Renal pelvis (tissue), 12 donors: ENCODE data around the gene C16orf46. TPM values are rescaled to one million over a fixed set of nuclear protein-coding genes. Genes with fewer than 3 reads are reported as not detected.
A peak's percentile ranks its signal among the peaks of the same experiment; 100 is the strongest.
"Not testable (repeated sequence)": the region's sequence is repeated elsewhere in the genome, so short reads cannot be mapped to it uniquely, and the experiment has no call there.

Experiments used
- DNase-seq: peaks from one replicate; pipeline ENCODE4 v3.0.0-alpha.2; 2013
- long read RNA-seq, 16 experiments: transcript quantifications; one replicate each; lab custom pipeline, GENCODE V29; 2026
- polyA plus RNA-seq, 3 donors: library from polyadenylated mRNA; unstranded; fragments of 120-200 nt; gene quantifications; one replicate each; pipeline ENCODE4 v1.2.1, GENCODE V29; 2013; ENCODE audit not compliant: insufficient read length in 3 of 3

Gene C16orf46, protein sequence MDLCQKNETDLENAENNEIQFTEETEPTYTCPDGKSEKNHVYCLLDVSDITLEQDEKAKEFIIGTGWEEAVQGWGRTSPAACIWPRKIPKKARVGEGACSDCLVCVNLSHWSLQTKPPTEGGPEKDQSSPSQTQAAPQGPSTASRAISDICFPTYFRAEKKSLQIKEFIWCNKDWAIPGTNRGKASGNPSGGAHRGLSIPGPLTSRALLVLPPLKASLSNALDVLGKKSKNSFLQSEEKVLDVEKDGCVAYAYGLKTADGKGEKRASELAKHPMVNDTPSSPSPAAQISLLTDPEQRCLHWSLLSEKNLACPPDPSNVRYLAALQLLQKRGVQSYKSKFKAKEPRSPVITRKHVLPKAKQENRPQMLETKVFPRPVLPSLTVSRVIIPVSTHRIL
- polyA plus RNA-seq = 1 to 10 TPM; 1.1 to 4.1 (median 1.5) TPM
- long read RNA-seq, donor 1 = 0 reads
- long read RNA-seq, donor 2 = 0 reads
- long read RNA-seq, donor 3, partial matches to known transcripts = 0 of 1 reads
- long read RNA-seq, donor 3, other reads (novel, unspliced or antisense) = 0 of 1 reads
- long read RNA-seq, donor 4, partial matches to known transcripts = 0 of 1 reads
- long read RNA-seq, donor 4, other reads (novel, unspliced or antisense) = 0 of 1 reads
- long read RNA-seq, donor 5 = 0 reads
- long read RNA-seq, donor 6, partial matches to known transcripts = 0 of 1 reads
- long read RNA-seq, donor 6, other reads (novel, unspliced or antisense) = 0 of 1 reads
- long read RNA-seq, donor 7, partial matches to known transcripts = 0 of 2 reads
- long read RNA-seq, donor 7, other reads (novel, unspliced or antisense) = 0 of 2 reads
- long read RNA-seq, donor 8, partial matches to known transcripts = 0 of 2 reads
- long read RNA-seq, donor 8, other reads (novel, unspliced or antisense) = 0 of 2 reads
- long read RNA-seq, donor 9 = 0 reads
- long read RNA-seq, donor 10 = 0 reads
- long read RNA-seq, donor 11 = 0 reads
- long read RNA-seq, donor 12, partial matches to known transcripts = 0 of 2 reads
- long read RNA-seq, donor 12, other reads (novel, unspliced or antisense) = 0 of 2 reads
- long read RNA-seq, donor 13 = 0 reads
- long read RNA-seq, donor 14 = 0 reads
- long read RNA-seq, donor 15 = 0 reads
- long read RNA-seq, donor 16, partial matches to known transcripts = 0 of 1 reads
- long read RNA-seq, donor 16, other reads (novel, unspliced or antisense) = 0 of 1 reads

DNA sequence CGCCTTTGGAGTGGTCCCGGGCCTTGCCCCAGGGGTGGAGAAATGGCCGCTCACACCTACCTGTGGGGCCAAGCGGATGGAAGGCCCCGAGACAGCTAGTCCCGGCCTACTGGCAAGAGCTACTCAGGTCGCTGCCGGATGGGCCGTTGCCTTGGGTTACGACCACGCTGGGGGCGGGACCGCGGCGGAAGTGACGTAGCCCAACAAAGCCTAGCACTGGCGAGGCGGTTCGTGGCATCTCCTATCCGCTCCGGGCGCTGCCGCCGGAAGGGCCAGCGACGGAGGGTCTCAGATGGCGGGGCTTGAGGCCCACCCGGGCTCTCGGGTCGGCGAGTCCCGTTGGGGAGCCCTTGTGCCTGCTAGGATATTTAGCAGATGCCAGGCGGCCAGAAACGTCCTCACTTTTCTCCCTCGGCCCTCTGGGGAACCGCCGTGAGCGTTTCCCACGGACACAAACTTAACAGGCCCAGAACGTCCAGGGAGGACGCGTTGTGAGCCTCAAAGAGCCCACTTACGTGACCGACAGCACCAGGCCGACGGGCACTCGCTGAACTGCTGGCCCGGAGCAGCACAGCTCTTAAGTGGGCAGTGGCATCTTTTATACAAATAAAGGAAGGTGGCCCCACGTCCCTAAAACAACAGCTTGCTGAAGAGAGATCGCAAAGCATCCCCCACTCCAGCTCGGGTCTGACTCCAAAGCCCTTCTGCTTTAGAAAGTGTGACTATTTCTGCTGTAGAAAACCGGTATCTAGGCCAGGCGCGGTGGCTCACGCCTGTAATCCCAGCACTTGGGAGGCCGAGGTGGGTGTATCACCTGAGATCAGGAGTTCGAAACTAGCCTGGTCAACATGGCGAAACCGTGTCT is at the start of gene C16orf46:
Gene C16orf46 (minus strand): TSS at position 163 of the 865 bp plus-strand sequence. CDS start 13,283 bp downstream, outside the sequence.
- peak; percentile 97 for DNase-seq

DNA sequence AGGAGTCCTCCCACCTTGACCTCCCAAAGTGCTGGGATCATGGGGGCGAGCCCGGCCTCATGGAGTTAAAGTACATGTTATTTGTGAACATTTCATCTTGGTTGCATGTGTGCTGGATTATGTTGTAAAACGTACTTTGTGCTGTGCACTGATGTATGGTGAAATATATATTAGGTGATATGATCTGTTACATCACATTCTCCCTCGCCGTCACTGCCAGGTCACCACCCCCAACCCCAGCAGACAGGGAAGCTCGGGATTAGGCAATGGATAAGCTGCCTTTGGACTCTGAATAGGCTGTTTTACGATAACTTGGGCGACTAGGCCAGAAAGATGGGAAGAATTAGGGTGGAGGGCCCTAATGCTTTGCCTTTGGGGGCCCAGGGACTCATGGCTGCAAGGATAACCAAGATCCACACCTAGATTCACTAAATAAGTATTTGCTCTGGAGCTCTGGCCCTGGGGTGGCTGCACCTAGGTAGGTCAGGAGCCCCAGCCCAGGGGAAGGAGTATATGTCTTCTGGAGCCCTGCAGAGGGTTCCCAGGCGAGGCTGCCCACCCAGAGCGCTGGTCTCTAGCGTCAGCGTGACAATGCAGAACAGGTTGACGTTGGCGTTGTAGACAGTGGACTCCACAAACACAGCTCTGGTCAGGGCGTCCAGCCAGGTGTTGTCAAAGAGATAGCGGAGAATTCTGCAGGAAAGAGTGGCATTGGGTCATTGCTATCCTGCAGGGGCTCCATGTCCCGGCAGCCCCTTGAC is 46.2 kb upstream of the C16orf46 start:
- DNase-seq = no peak

DNA sequence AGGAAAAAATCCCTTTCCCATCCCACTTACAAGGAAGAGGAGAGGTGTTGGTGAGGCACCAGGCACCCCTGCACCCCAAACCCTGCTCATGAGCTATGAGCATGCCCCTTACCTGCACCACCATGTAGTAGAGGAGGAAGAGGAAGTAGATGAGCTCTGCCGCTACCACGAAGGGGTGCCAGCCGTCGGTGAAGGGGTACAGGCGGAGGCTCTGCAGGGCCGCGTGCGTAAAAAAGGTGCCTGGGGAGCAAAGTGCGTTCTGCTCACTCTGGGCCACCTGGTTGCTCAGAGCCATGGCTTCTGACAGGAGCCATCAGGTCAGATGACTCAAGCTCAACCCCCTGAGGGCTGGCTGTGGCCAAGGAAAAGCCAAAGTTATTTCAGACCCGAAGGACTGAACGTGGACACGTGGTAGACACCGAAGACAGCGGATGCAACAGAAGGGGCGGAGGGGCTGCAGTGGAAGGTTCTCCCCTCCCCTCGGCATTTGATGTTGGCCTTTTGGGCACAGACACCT is 44.5 kb upstream of the C16orf46 start:
- no peak for DNase-seq

DNA sequence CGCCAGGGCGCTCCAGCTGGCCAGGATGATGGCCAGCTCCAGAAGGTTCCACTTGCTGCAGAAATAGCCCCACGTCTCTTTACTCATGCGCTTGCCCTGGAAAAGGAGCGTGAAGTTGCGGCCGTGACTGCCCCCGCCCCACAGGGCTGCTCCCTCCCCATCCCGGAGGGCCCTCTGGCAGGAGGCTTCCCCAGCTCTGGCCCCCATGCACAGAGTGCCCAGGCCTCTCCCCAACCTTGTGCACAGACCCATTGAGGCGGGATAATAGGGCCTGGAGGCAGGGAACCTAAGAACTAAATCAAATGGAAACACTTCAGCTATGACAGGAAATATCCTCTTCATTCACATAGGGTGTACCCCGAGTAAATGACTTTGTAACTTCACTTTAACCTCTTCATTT is 40.4 kb upstream of the C16orf46 start:
- no peak for DNase-seq

DNA sequence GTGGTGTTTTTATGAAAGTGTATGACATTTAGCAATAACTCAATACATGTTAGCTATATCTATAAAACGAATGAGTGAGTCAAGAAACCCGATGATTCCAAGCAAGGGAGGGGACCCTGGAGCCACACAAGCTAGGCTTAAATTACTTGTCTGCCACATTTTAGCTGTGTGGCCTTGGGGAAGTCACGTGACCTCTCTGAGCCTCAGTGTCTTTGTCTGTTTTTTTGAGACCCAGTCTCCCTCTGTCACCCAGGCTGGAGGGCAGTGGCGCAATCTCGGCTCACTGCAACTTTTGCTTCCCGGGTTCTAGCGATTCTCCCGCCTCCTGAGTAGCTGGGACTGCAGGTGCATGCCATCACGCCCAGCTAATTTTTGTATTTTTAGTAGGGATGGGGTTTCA is 39.2 kb upstream of the C16orf46 start:
- DNase-seq = no peak

DNA sequence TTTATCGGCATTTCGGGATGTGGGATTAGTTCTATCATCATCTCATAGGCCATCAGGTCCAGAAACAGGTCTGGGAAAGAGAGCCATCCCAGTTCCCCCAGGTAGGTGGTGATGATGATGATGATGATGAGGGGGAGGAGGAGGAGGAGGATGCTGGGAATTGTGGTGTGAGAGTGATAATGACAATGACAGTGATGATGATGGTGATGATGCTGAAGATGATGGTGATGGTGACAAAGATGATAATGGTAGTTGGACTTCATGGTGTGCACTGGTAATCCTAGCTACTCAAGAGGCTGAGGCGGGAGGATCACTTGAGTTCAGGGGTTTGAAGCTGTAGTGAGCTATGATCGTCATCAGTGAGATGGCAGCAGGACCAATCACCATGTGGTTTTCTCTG is 35.4 kb upstream of the C16orf46 start:
- DNase-seq = no peak

DNA sequence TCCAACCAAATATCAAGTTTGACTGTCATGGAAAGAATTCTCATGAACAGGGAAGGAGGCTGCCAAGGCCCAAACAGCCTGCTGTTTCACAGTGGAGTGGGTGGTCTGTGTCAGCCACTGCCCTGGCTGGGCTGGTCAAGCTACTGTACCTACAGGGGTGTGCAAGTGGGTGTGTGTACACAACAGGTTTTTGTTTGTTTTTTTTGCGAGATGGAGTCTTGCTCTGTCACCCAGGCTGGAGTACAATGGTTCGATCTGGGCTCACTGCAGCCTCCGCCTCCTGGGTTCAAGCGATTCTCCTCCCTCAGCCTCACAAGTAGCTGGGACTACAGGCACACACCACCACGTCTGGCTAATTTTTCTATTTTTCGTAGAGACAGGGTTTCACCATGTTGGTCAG is 32.2 kb upstream of the C16orf46 start:
- DNase-seq = not testable (repeated sequence)

DNA sequence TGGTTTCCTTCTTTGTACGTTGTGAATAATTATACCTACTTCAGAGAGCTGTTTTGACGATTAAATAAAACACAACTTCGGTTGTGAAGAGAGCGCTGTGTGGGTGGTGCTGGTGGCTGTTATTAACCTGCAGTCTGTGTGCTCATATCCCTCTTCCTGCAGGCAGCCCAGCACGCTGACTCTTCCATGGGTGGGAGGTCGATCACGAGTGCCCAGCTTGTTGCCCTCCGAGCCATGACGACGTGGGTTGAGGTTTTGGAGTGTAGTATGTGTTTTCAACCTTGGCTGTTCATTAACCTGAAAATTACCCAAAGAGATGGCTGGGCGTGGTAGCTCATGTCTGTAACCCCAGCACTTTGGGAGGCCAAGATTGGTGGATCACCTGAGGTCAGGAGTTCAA is 30.5 kb upstream of the C16orf46 start:
- DNase-seq = no peak

DNA sequence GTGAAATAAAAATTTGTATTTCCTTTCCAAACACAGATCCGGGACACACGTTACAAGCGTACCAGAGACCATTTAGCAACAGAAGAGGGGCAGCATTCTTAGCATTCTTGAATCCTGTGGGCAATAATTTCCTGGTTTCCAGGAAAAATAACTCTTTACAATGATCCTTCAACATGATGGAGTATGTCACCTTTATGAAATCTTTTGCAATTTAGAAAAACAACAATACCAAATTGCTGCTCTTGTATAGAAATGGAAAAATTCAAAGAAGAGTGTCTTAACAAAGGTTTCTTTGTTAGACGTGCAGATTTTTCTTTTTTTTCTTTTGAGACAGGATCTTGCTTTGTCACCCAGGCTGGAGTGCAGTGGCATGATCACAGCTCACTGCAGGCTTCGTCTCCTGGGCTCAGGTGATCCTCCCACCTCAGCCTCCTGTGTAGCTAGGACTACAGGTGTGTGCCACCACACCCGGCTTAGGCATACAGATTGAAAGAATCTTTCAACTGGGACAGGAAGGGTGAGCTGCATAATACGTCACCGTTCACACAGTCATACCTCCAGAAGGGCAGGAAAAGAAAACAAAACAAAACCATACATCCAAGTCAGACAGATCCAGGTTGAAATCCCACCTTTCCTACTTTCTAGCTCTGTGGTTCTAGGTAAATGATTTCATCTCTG is 29.9 kb upstream of the C16orf46 start:
- DNase-seq = no peak

DNA sequence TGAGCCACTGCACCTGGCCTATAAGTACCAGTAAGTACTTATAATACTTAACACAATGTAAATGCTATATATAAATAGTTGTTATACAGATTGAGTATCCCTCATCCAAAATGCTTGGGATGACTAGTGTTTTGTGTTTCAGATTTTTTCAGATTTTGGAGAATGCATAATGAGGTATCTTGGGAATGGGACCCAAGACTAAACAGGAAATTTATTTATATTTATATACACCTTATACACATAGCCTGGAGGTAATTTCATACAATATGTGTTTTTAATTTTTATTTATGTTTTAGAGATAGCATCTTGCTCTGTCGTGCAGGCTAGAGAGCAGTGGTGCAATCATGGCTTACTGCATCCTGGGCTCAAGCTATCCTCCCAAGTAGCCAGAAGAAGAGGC is 28.9 kb upstream of the C16orf46 start:
- no peak for DNase-seq

DNA sequence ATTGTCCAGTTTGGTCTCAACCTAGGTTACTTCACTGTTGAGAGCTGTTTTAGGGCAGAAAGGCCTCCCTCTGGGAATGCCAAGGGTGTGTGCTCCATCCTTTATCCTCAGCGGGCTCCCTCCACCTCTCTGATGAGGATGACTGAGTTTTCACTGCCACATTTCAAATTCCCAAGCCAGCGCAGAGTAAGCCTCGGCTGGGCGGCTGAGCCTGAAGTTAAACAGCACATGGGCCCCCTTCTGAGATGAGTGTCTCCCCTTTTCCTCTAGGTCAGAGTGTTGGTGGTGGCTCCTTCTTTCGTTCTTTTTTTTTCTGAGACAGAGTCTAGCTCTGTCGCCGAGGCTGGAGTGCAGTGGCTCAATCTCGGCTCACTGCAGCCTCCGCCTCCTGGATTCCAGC is 24.7 kb upstream of the C16orf46 start:
- DNase-seq = no peak

DNA sequence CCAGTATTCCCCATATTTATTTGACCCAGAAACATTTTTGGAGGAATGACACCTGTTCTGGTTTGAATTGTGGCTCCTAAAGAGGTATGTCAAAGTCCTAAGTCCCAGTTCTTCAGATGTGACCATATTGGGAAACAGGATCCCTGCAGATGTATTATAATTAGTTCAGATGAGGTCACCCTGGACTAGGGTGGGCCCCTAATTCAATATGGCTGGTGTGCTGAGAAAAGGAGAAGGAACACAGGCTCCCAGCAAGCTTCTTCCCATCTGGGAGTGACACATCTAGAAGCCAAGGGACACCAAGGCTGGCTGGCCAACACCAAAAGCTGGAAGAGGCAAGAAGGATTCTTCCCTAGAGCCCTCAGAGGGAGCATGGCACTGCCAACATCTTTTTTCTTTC is 22.9 kb upstream of the C16orf46 start:
- no peak for DNase-seq

DNA sequence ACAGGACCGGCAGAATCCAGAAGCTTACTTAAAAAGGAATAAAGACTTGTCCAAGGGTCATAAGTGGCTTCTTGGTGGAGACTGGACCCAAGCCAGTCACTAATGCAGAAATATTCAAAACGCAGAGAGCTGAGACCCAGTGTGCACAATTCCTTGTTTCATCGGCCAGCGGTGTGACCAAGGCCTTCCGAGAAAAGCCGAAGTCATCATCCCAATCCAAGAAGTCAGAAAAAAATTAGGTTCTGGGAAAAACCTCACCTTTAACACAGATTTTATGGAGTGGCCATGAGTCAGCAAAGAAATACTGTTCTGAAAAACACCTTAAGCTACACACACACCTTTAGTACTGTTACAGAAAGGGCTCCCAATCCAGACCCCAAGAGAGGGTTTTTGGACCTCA is 20.2 kb upstream of the C16orf46 start:
- DNase-seq = no peak

DNA sequence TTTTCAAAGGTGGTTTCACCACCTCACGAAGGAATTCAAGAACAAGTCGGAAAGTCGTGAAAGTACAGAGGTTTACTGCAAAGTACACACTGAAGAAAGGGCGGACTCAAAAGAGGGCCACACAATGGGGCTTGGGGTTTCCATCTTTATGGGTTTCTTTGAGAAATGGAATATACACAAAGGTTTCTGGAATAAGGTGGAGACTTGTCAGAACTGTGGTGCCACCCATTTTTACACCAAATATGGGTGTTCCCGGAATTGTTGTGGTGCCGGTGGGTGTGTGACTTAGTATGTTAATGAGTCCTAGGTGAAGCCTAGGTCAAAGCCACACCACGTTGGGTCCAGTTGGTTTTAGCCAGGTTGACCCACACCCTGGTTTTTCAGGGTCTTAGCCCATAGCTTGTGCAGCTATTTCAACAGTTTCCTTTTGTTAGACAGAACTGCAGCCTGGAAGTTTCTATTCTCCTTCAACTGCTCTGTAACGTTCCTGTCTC is 19.7 kb upstream of the C16orf46 start:
- DNase-seq = no peak

DNA sequence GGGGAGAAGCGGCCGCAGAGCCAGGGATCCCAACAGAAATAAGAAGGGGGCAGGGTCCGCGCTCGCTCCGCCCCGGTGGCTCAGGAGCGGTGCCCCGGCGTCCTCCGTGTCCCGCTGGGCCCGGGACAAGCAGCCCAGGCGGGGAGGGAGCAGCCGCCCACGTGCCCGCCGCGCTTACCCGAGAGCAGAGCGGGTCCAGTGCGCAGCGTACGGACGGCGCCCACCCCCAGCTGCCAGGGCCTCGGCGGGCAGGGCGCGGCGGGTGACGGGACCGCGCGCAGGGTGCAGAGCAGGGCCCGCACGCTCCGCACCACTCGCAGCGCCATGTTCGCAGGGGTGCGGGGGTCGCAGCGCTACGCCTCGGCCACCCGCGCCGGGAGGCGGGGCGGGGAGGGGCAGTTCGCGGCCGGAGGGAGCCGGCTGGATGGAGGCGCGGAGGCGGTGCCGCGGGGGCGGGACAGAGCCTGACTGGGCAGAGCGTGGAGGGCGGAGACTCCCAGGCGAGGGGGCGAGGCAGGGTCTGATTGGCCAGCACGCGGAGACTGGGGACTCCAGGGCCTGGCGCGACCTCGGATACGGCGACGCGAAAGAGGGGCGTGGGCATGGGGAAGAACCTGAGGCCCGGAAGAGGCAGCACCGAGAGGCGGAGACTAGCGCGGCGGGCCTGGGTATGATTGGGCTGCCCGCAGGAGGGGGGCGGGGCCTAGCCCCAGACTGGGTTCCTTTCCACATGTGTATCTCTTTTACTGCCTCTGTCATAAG is 19.1 kb upstream of the C16orf46 start, which contains the start of gene GCSH:
Gene GCSH (minus strand): TSS at position 443 of the 762 bp plus-strand sequence. CDS start 117 bp downstream, at position 326.
- DNase-seq = peak; percentile 98

DNA sequence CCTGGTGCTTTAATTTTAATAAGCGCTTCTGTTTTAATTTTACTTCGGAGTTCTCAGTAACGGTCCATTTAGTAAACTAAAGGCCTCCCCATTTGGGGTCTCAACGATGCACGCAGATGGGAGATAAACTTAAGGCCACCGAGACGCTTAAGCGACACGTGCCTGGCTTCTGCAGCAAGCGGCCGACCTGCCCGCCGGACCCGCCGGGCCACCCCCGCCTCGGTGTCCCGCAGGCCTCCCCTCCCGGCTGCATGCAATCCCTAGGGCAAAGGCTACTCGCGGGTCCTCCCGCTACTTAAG is 18.6 kb upstream of the C16orf46 start:
- DNase-seq = no peak

DNA sequence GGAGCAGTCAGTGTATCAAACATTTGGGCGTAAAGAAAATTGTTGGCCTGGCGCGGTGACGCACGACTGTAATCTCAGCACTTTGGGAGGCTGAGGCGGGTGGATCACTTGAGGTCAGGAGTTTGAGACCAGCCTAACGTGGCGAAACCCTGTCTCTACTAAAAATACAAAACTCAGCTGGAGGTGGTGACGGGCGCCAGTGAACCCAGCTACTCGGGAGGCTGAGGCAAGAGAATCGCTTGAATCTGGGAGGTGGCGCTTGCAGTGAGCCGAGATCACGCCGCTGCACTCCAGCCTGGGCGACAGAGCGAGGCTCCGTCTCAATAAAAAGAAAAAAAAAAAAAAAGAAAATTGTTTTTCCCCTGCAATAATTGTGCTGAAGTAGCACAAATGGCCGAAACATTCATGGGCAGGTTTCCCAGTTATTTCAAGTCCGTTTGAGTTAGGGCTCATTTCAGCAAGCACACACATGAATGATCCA is 17.8 kb upstream of the C16orf46 start:
- no peak for DNase-seq

DNA sequence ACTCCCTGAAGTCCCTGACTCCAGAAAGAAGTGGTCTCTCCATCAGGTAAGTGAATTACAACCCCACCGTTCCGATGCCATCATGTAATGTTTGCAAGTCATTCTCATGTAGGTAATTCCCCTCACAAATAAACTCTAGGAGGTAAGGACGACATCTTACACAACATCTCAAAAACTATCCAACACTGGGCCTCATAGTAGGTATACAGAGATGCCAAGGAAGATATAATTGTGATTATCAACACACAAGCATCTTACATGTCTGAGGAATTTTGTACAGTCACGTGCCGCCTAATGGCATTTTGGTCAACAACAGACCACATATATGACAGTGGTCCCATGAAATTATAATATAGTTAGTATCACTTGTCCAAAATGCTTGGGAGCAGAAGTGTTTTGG is 11.8 kb upstream of the C16orf46 start:
- no peak for DNase-seq

DNA sequence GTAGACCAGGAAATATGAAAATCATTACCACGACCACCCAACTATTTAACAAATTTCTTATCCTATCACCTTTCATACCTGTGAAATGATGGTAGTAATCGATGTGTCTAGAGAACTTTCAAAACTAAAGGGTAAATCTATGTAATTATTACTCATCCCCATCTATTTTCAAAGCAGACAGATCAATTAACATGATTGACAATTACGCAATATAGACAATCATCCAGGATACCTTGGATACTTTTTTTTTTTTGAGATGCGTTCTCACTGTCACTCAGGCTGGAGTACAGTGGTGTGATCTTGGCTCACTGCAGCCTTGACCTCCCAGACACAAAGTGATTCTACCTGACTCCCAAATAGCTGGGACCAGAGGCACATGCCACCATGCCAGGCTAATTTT is 4.0 kb upstream of the C16orf46 start:
- DNase-seq = no peak
